Measurements from ENCODE around the gene STXBP5L. TPM values are rescaled to one million over a fixed set of nuclear protein-coding genes. Genes with fewer than 3 reads are reported as not detected.
"Not testable (repeated sequence)": the region's sequence is repeated elsewhere in the genome, so short reads cannot be mapped to it uniquely, and the experiment has no call there.

The STXBP5L gene
- total RNA-seq, 1 experiment from 2014 or later: 1.6 TPM

- no peak for DNase-seq (ENCODE audit: low spot score)
Observed at GRCh38 chr3:121430664-121431215, 522.7 kb downstream of the STXBP5L start.

- DNase-seq (ENCODE audit: low spot score): peak; percentile 63
Observed at GRCh38 chr3:121431726-121432517, 523.9 kb downstream of the STXBP5L start.

GRCh38 chr3:121436074-121436473 is 528.1 kb downstream of the STXBP5L start:
- DNase-seq (ENCODE audit: low spot score): no peak

GRCh38 chr3:121436641-121437040 is 528.6 kb downstream of the STXBP5L start:
- no peak for DNase-seq (ENCODE audit: low spot score)

GRCh38 chr3:121443456-121443855 is 535.5 kb downstream of the STXBP5L start:
- no peak for DNase-seq (ENCODE audit: low spot score)

GRCh38 chr3:121451752-121452151 is 543.7 kb downstream of the STXBP5L start:
- DNase-seq (ENCODE audit: low spot score): not testable (repeated sequence)

- DNase-seq (ENCODE audit: low spot score): no peak
Observed at GRCh38 chr3:121462565-121462964, 554.6 kb downstream of the STXBP5L start.

GRCh38 chr3:121463745-121464144 is 555.7 kb downstream of the STXBP5L start:
- no peak for DNase-seq (ENCODE audit: low spot score)

- DNase-seq (ENCODE audit: low spot score): no peak
Observed at GRCh38 chr3:121467085-121467484, 559.1 kb downstream of the STXBP5L start.

GRCh38 chr3:121473001-121473400 is 565.0 kb downstream of the STXBP5L start:
- DNase-seq (ENCODE audit: low spot score): no peak

Other genes with a start within 250 kb of the STXBP5L start
- gene HGD, start 226.0 kb upstream of the STXBP5L start, total RNA-seq (2014; rRNA removed; shearing (Covaris generic)): 0.12 TPM in 1 of 2 replicates, not detected in the other
- gene RABL3, start 165.7 kb upstream of the STXBP5L start, total RNA-seq (2014; rRNA removed; shearing (Covaris generic)): 30.6 and 31.6 TPM in 2 replicates
- 22.4 and 26.0 TPM in 2 replicates for gene GTF2E1, start 165.5 kb upstream of the STXBP5L start, total RNA-seq (2014; rRNA removed; shearing (Covaris generic))